A549 (cell line): ENCODE measurements around the gene MAML3. TPM values are rescaled to one million over a fixed set of nuclear protein-coding genes. Genes with fewer than 3 reads are reported as not detected.

Source experiments
- ATAC-seq, 2 experiments: fragments of 200-7000 bp in 1 of 2; fragments of >200 bp in 1 of 2; cut with Nextera tagmentation in 1 of 2; cut with Tn5 transposase in 1 of 2; 3 replicates each; pipeline versions ENCODE4 v1.8.0 to v1.9.1; 2018 to 2020; ENCODE audit warnings: mild to moderate bottlenecking in 1 of 2, moderate library complexity in 1 of 2
- CTCF ChIA-PET: fragments of 300-600 bp; sonication (Branson Sonifier 250); formaldehyde crosslinking; extraction: SDS; loops from one replicate; lab custom pipeline; 2021; ENCODE audit warnings: antibody characterized with exemption, inconsistent platforms; lab: Yijun Ruan, JAX
- POLR2A ChIA-PET: fragments of 350-600 bp; formaldehyde crosslinking; extraction: SDS; loops from one replicate; lab custom pipeline; 2021; ENCODE audit warnings: antibody characterized with exemption, inconsistent platforms; lab: Yijun Ruan, JAX
- DNase-seq, 2 experiments: peaks; one replicate each; pipeline versions ENCODE4 v3.0.0 to v3.0.0-alpha.2; 2011 to 2016; ENCODE audit warnings: low read depth in 1 of 2, low spot score in 1 of 2
- FAIRE-seq: peaks from 2 replicates; lab custom pipeline; 2011; peaks lifted over from hg19 to GRCh38; lab: Jason Lieb, UNC
- H3K27ac ChIP-seq, 2 experiments: fragments of >200 bp; sonication (Bioruptor Twin); formaldehyde crosslinking; 3 replicates each; pipeline ENCODE4 v1.5.1; 2016 to 2017
- H3K4me1 ChIP-seq: fragments of >200 bp; sonication (Bioruptor Twin); formaldehyde crosslinking; 3 replicates; pipeline ENCODE4 v1.6.1; 2016
- H3K4me2 ChIP-seq: fragments of >200 bp; sonication (Bioruptor Twin); formaldehyde crosslinking; 3 replicates; pipeline ENCODE4 v1.6.1; 2016
- H3K4me3 ChIP-seq: fragments of >200 bp; sonication (Bioruptor Twin); formaldehyde crosslinking; 3 replicates; pipeline ENCODE4 v1.5.1; 2016
- H3K9me3 ChIP-seq: fragments of >200 bp; sonication (Bioruptor Twin); formaldehyde crosslinking; 3 replicates; pipeline ENCODE4 v1.6.1; 2016
- BHLHE40 ChIP-seq: IDR thresholded peaks from 2 replicates; pipeline ENCODE4 v1.6.1; 2012; ENCODE audit warnings: low read depth, low read length, inconsistent platforms
- CBX2 ChIP-seq: fragments of 200-600 bp; sonication (generic); IDR thresholded peaks from 2 replicates; pipeline ENCODE4 v1.6.1; 2016; ENCODE audit warnings: low read depth, mild to moderate bottlenecking, borderline replicate concordance
- CHD2 ChIP-seq: fragments of 150-350 bp; IDR thresholded peaks from 2 replicates; pipeline ENCODE4 v1.6.1; 2014; ENCODE audit warnings: low read length; ENCODE audit not compliant: partially characterized antibody
- CHD4 ChIP-seq: fragments of 200-600 bp; sonication (generic); IDR thresholded peaks from 2 replicates; pipeline ENCODE4 v1.6.1; 2016; ENCODE audit warnings: antibody characterized with exemption, mild to moderate bottlenecking, borderline replicate concordance
- EP300 ChIP-seq, 2 experiments: fragments of >200 bp; sonication (Bioruptor Twin); formaldehyde crosslinking; IDR thresholded peaks; 2 replicates in 1 of 2; 3 replicates in 1 of 2; pipeline ENCODE4 v1.6.1; 2016 to 2017
- ESRRA ChIP-seq: fragments of 150-350 bp; IDR thresholded peaks from 2 replicates; pipeline ENCODE4 v1.6.1; 2014; ENCODE audit warnings: mild to moderate bottlenecking, low read length, borderline replicate concordance
- FOSB ChIP-seq: fragments of 250-450 bp; sonication (Bioruptor Pico); IDR thresholded peaks from 2 replicates; pipeline ENCODE4 v1.5.0; 2020; ENCODE audit warnings: mild to moderate bottlenecking, moderate library complexity
- JUN ChIP-seq, 2 experiments: fragments of >200 bp; sonication (Bioruptor Twin); formaldehyde crosslinking; IDR thresholded peaks; 2 replicates in 1 of 2; 3 replicates in 1 of 2; pipeline ENCODE4 v1.6.1; 2016 to 2017
- JUNB ChIP-seq: fragments of >200 bp; sonication (Bioruptor Twin); formaldehyde crosslinking; IDR thresholded peaks from 2 replicates; pipeline ENCODE4 v1.6.1; 2016
- KDM1A ChIP-seq: fragments of 200-600 bp; sonication (generic); IDR thresholded peaks from 2 replicates; pipeline ENCODE4 v1.6.1; 2016; ENCODE audit warnings: low read depth, mild to moderate bottlenecking
- MAFK ChIP-seq: fragments of 450-650 bp; IDR thresholded peaks from 2 replicates; pipeline ENCODE4 v1.6.1; 2014; ENCODE audit not compliant: partially characterized antibody
- MAZ ChIP-seq: fragments of 150-350 bp; IDR thresholded peaks from 2 replicates; pipeline ENCODE4 v1.6.1; 2014; ENCODE audit warnings: antibody characterized with exemption, low read depth, low read length, borderline replicate concordance
- MYC ChIP-seq: IDR thresholded peaks from 2 replicates; pipeline ENCODE4 v1.6.1; 2012; ENCODE audit warnings: mild to moderate bottlenecking, inconsistent platforms, low read length, improper control_type of control experiment, borderline replicate concordance
- NFE2L2 ChIP-seq: fragments of 150-350 bp; conservative IDR thresholded peaks from 2 replicates; pipeline ENCODE4 v1.6.1; 2014; ENCODE audit warnings: low read length
- NPAS2 ChIP-seq: fragments of 250-450 bp; sonication (Bioruptor Pico); IDR thresholded peaks from 2 replicates; pipeline ENCODE4 v1.8.0; 2022; ENCODE audit warnings: mild to moderate bottlenecking, moderate library complexity, borderline replicate concordance
- PHF8 ChIP-seq: fragments of 200-600 bp; sonication (generic); IDR thresholded peaks from 2 replicates; pipeline ENCODE4 v1.6.1; 2016; ENCODE audit warnings: low read depth, mild to moderate bottlenecking, antibody characterized with exemption, moderate library complexity, borderline replicate concordance
- POLR2AphosphoS2 ChIP-seq: conservative IDR thresholded peaks from 2 replicates; pipeline ENCODE4 v1.6.1; 2012; ENCODE audit warnings: low read length, improper control_type of control experiment, inconsistent platforms
- TP53 ChIP-seq: fragments of 250-450 bp; sonication (Bioruptor Pico); IDR thresholded peaks from 2 replicates; pipeline ENCODE4 v1.5.0; 2021; ENCODE audit warnings: mild to moderate bottlenecking, moderate library complexity
- ZC3H11A ChIP-seq: fragments of 450-650 bp; IDR thresholded peaks from 2 replicates; pipeline ENCODE4 v1.6.1; 2014; ENCODE audit warnings: antibody characterized with exemption, mild to moderate bottlenecking
- ZNF302 ChIP-seq: fragments of 250-450 bp; sonication (Bioruptor Pico); IDR thresholded peaks from 2 replicates; pipeline ENCODE4 v1.9.0; 2021; ENCODE audit warnings: inconsistent platforms, mild to moderate bottlenecking, moderate library complexity
- WGBS: methylation state at CpG from one replicate; pipeline ENCODE4 v1.1.6; 2017; ENCODE audit errors: missing lambda C conversion rate; 5-methylcytosine and 5-hydroxymethylcytosine counted together
- polyA plus RNA-seq, 4 experiments: library from polyadenylated mRNA; depleted of rRNA in 3 of 4; stranded (reverse); fragments of >200 nt; fragmentation: RNase III in 1 of 4; extraction: RNeasy Plus Mini Kit Qiagen cat#74134 plus additional on column Dnase treatment in 1 of 4; gene quantifications; 2 replicates in 3 of 4; 3 replicates in 1 of 4; pipeline ENCODE4 v1.2.3, GENCODE V29; 2011 to 2017
- TF ChIP-seq, protein P1 (sequence below): IDR thresholded peaks from 2 replicates; pipeline ENCODE4 v1.6.1; 2012
- TF ChIP-seq, protein P2 (sequence below): fragments of 150-350 bp; IDR thresholded peaks from 2 replicates; pipeline ENCODE4 v1.6.1; 2014; ENCODE audit warnings: low read depth, mild to moderate bottlenecking, low read length
- TF ChIP-seq, protein P3 (sequence below): fragments of >200 bp; sonication (Bioruptor Twin); formaldehyde crosslinking; IDR thresholded peaks from 2 replicates; pipeline ENCODE4 v1.6.1; 2016

Gene MAML3
- polyA plus RNA-seq, 2 of the 4 experiments (the other 2 are of a cell fraction) = 9.0 to 22.2 TPM

DNA sequence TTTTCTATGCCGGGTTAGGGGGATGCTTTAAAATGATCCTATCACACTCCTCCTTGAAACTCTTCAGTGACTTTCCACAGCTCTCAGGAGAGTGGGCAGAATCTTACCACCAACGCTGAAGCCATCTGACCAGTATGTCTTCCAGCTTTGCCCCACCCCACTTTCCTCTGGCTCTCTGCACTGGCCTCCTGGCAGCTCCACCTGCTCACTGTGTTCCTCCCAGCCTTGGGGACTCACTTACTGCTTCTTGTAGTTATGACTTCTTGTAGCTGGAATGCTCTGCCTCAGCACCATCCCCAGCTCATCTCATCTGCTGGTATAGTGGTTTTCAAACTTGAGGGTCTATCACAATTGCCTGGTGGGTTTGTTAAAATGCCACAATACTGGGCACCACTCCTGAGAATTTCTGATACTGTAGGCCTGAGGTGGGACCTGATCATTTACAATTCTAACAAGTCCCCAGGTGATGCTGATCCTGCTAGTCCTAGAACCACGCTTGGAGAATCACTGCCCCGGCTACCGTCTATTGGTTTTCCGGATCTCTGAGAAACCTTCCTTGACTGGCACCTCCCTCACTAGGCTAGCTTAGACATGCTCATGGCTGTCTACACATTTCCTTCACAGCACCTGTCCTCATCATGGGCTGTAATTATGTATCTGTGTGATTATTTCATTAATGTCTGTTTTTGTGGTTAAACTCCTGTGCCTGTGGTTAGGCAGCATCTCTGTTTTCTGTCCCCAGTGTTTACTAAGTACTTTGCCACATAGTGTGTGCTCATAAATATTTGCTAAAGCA is 336.1 kb downstream of the MAML3 start:
- H3K4me3 ChIP-seq = no peak overlapping the region
- TF ChIP-seq JUNB = no peak
- TF ChIP-seq CHD4 = no peak
- no peak for TF ChIP-seq KDM1A
- TF ChIP-seq, protein P1, sequence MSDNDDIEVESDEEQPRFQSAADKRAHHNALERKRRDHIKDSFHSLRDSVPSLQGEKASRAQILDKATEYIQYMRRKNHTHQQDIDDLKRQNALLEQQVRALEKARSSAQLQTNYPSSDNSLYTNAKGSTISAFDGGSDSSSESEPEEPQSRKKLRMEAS = no peak
- no peak for TF ChIP-seq MYC
- TF ChIP-seq, protein P2, sequence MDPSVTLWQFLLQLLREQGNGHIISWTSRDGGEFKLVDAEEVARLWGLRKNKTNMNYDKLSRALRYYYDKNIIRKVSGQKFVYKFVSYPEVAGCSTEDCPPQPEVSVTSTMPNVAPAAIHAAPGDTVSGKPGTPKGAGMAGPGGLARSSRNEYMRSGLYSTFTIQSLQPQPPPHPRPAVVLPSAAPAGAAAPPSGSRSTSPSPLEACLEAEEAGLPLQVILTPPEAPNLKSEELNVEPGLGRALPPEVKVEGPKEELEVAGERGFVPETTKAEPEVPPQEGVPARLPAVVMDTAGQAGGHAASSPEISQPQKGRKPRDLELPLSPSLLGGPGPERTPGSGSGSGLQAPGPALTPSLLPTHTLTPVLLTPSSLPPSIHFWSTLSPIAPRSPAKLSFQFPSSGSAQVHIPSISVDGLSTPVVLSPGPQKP = no peak
- TF ChIP-seq POLR2AphosphoS2 = no peak
- TF ChIP-seq NPAS2 = no peak
- TF ChIP-seq ZC3H11A = no peak
- ATAC-seq (no peak), DNase-seq (no peak), FAIRE-seq (no peak)
- H3K4me1 ChIP-seq = peaks cover 22% of the 10 kb centered on the region
- H3K4me2 ChIP-seq = no peak overlapping the region
- 98% methylated on average over 6 of the region's 6 CpGs for WGBS
- no peak overlapping the region for H3K27ac ChIP-seq
- no peaks in the 10 kb centered on the region for H3K9me3 ChIP-seq
- POLR2A ChIA-PET = no interaction called here
- CTCF ChIA-PET = no interaction called here

DNA sequence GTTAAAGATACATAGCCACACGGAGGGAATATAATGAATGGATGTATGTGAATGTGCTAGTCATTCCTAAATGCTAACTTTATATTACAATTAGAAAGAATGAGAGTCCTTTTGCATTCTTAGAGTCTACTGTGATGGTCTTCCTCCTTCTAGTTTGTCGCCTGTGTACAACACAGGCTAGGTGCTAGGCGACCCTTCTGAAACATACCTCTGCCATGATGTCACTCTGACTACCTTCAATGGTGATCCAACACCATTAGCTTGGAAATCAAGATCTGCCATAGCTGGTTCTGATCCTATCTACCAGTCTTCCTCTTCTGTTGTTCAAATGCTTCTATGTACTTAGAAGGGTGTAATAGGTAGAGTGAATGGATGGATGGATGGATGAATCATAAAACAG is 337.1 kb downstream of the MAML3 start:
- Histone ChIP-seq H3K27ac (no peak overlapping the region), H3K4me3 (no peak overlapping the region), H3K4me1 (peaks cover 22% of the 10 kb centered on the region), H3K4me2 (no peak overlapping the region), H3K9me3 (no peaks in the 10 kb centered on the region)
- ATAC-seq = peak; percentile 24 to 58; a peak in 2 of 6 replicates
- TF ChIP-seq CBX2 (no peak), ZC3H11A (no peak), MAFK (no peak), MAZ (no peak), JUN (IDR thresholded peaks at IDR 0.05) (no peak), FOSB (CRISPR knock-in tag) (no peak), PHF8 (no peak), EP300 (IDR thresholded peaks at IDR 0.05) (no peak)
- TF ChIP-seq, protein P3, sequence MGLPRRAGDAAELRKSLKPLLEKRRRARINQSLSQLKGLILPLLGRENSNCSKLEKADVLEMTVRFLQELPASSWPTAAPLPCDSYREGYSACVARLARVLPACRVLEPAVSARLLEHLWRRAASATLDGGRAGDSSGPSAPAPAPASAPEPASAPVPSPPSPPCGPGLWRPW = no peak
- TF ChIP-seq, protein P1 = no peak
- ChIA-PET POLR2A (no interaction called here), CTCF (no interaction called here)
- WGBS = 95% methylated on average over 3 of the region's 3 CpGs
- no peak for FAIRE-seq
- peak in 1 of 2 experiments; percentile 12 for DNase-seq

DNA sequence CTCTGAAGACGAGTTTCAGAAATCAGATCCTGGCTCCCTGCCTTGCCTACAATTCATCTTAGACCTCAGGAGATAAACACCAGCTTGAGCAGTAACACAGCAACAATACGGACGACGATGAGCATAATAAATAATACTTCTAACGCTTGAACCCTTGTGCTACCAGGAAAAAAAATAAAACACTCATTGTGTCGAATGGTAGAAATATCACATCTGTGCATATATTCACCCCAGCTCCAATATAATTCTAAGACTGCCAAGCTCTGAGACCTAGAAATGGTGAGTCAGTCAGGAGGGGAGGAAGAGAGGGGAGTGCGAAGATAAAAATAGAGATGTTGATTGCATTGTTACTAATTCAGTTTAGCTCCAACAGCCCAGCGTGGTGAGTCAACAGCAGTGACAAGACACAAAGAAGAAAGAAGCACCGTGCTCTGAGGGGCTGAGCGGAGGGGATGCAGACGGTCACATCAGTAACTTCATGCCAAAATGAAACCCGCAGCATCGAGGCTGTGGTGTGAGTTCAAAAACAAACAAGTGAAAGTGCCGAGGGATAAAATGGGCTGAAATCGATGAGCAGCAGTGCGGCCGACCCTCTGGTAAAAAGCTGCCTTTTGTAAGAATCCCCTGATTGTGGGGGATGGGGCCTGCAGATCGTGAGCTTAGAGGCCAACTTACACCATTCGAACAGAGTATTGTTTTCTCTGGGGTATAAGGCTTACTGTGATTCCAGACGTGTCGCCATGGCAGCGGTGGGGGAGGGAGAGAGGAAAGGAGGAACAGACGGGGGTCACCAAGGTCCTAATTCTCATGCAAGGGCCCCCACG is 338.0 kb downstream of the MAML3 start:
- H3K27ac ChIP-seq = no peak overlapping the region
- ATAC-seq = peak in 1 of 2 experiments; percentile 62; a peak in 3 of 6 replicates
- CTCF ChIA-PET = no interaction called here

More for the DNA sequence above, 338.0 kb downstream of the MAML3 start:
- WGBS = 72% methylated on average over 24 of the region's 24 CpGs
- POLR2A ChIA-PET = no interaction called here
- DNase-seq (peak in 1 of 2 experiments; percentile 4), FAIRE-seq (no peak)
- Histone ChIP-seq H3K4me3 (no peak overlapping the region), H3K9me3 (peaks cover 3% of the 10 kb centered on the region; the same call in 2 of the 3 replicates), H3K4me1 (peaks cover 22% of the 10 kb centered on the region), H3K4me2 (peak overlapping the region; percentile 36; the same call in 2 of the 3 replicates)
- TF ChIP-seq ZNF302 (CRISPR knock-in tag) (no peak), CHD2 (no peak), TP53 (CRISPR knock-in tag) (no peak), ESRRA (no peak), NPAS2 (no peak), PHF8 (no peak), NFE2L2 (no peak), MAZ (no peak), POLR2AphosphoS2 (no peak), BHLHE40 (no peak)
